Measurements from ENCODE around the gene TAS1R1.
A peak's percentile ranks its signal among the peaks of the same experiment; 100 is the strongest.

TAS1R1 gene

DNA sequence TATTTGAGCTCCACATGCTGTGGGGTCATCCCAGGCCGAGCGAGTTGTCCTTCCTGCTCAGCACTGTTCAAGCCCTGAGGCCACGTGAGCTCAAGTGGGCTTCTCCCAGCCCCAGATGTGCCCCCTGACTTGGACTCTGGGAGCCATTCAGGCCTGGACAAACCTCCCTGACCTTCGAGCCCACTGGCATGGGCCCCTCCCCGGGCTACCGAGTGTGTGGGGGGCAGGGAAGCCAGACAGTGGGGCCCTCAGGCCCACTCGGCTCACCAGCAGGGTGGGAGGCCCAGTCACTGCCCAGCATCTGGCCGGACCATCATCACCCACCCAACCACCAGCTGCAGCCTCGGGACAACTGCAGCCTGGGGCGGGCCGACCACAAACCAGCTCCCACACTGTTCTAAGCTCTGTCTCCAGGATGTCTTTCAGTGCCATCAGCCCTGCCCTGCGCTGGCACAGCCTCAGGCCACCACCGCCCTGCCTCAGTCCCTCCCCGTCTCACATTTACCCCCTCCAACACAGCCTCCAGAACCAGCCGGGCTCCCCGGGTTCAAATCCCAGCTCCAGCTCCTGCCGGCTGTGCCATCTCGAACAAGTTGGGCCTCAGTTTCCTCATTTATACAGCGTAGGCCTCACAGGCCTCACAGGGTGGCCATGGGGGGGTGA is 42.7 kb upstream of the TAS1R1 start:
- no peak for TF ChIP-seq CTCF (IDR thresholded peaks at IDR 0.05; ENCODE audit: low read depth, low read length)
- H3K4me3 ChIP-seq (replicated peaks in 1 of 2; ENCODE audit: low read depth in 2 of 2, low read length in 2 of 2) = no peak overlapping the region
- no peak for DNase-seq (ENCODE audit: low read depth in 2 of 2)

DNA sequence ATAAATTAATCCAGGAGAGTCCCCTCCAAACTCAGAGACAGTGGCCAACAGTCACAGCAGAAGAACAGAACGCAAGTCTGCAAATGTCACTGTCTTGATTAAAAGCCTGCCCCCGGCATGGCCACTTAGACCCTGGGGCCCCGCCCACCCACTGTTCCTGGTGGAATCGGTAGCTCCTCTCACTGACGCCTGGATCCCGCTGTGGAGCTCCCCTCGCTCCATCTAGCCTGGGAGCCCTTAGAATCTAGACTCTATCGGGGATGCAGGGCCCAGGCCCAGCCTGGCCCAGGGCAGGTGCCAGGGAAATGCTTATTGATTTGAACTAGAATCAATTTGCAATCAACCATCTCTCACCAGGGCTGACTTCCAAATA is 42.2 kb upstream of the TAS1R1 start:
- DNase-seq (ENCODE audit: low read depth in 2 of 2) = no peak
- H3K4me3 ChIP-seq (replicated peaks in 1 of 2; ENCODE audit: low read depth in 2 of 2, low read length in 2 of 2) = no peak overlapping the region
- TF ChIP-seq CTCF (IDR thresholded peaks at IDR 0.05; ENCODE audit: low read depth, low read length) = no peak

DNA sequence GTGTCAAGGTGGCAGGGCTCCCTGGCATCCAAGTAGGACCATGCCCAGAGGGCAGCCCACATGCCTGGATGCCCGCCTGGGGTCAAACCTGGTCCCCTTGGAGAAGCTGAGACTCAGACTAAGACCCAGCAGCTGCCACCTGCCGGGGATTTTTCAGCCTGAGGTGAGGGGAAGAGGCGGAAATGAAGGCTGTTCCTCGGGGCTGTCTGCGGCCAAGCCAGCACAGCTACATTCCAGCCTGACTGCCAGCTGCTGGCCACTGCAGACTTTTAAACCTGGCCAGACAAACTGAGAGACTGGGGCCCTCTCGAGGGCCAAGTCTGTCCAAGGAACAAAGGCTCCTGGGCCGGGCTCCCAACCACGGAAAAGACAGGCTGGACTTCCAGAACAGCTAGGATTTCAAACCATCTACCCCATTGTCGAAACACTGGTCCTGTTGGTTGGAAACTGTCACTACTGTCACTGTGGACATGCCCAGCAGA is 41.7 kb upstream of the TAS1R1 start:
- DNase-seq (ENCODE audit: low read depth in 2 of 2) = no peak
- TF ChIP-seq CTCF (IDR thresholded peaks at IDR 0.05; ENCODE audit: low read depth, low read length) = no peak
- H3K4me3 ChIP-seq (replicated peaks in 1 of 2; ENCODE audit: low read depth in 2 of 2, low read length in 2 of 2) = no peak overlapping the region

DNA sequence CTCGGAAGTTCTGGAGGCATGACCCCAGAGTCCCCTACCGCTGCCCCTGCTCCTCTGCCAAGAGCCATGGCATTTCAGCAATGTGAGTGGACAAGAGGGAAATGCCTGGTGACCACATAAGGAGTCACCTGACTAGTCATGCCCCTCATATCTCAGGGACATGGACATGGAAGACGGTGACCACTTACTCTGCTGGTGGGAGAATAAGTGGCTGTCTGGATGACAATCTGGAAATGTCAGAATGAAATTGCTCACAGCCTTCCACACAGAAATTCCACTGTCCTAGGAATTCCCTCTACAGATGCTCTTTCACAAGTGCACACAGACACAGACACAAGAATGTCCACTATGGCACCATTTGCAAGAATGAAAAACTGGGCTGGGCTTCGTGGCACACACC is 39.3 kb upstream of the TAS1R1 start:
- peak in 1 of 2 donors; percentile 37 for DNase-seq (ENCODE audit: low read depth in 2 of 2)
- no peak for TF ChIP-seq CTCF (IDR thresholded peaks at IDR 0.05; ENCODE audit: low read depth, low read length)
- no peak overlapping the region for H3K4me3 ChIP-seq (replicated peaks in 1 of 2; ENCODE audit: low read depth in 2 of 2, low read length in 2 of 2)

DNA sequence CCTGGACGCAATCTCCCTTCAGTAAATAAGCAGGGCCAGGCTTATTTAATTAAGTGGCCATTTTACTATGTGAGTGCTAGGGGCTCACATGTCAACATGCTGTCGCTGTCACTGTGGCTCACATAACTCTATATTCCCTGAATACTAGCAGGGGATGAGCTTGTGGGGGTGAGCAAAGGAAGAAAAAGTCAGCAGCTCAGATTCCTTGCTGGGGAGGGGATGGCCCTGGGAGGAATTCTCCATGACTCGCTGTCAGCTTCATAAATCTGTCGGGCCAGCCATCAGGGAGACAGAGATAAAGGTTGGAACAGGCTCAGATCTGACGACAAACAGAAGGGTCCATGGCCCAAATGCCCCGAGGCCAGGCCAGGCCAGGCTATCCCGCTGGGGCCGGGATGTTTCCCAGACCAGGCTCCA is 37.7 kb upstream of the TAS1R1 start:
- TF ChIP-seq CTCF (IDR thresholded peaks at IDR 0.05; ENCODE audit: low read depth, low read length) = no peak
- DNase-seq (ENCODE audit: low read depth in 2 of 2) = no peak

GRCh38 chr1:6519491-6519934 is 35.6 kb upstream of the TAS1R1 start:
- H3K4me3 ChIP-seq (replicated peaks in 1 of 2; ENCODE audit: low read depth in 2 of 2, low read length in 2 of 2) = no peak overlapping the region
- no peak for DNase-seq (ENCODE audit: low read depth in 2 of 2)
- no peak for TF ChIP-seq CTCF (IDR thresholded peaks at IDR 0.05; ENCODE audit: low read depth, low read length)

More for the DNA sequence above, 37.7 kb upstream of the TAS1R1 start:
- H3K4me3 ChIP-seq (replicated peaks in 1 of 2; ENCODE audit: low read depth in 2 of 2, low read length in 2 of 2) = no peak overlapping the region

All from cardiac fibroblast (primary cell).